HEK293 (cell line): Measurements from ENCODE around the gene NTN3.
A peak's percentile ranks its signal among the peaks of the same experiment; 100 is the strongest.

Experiments
- PRDM4 ChIP-seq: fragments of 450-650 bp; formaldehyde crosslinking; IDR thresholded peaks from 2 replicates; pipeline ENCODE4 v1.5.1; 2017; ENCODE audit warnings: missing biosample characterization, missing genetic modification characterization
- REST ChIP-seq: fragments of 450-650 bp; formaldehyde crosslinking; IDR thresholded peaks from 2 replicates; pipeline ENCODE4 v1.5.1; 2016; ENCODE audit warnings: missing biosample characterization, missing genetic modification characterization
- ZBTB11 ChIP-seq: fragments of 450-650 bp; formaldehyde crosslinking; conservative IDR thresholded peaks from 2 replicates; pipeline ENCODE4 v1.5.1; 2016; ENCODE audit warnings: low read depth, missing biosample characterization, missing genetic modification characterization
- ZBTB49 ChIP-seq: fragments of 450-650 bp; formaldehyde crosslinking; IDR thresholded peaks from 2 replicates; pipeline ENCODE4 v1.5.1; 2016; ENCODE audit warnings: missing biosample characterization, missing genetic modification characterization, low read depth
- ZEB2 ChIP-seq: fragments of 450-650 bp; formaldehyde crosslinking; IDR thresholded peaks from 2 replicates; pipeline ENCODE4 v1.5.1; 2016; ENCODE audit warnings: missing biosample characterization, missing genetic modification characterization
- ZFP37 ChIP-seq: fragments of 450-650 bp; formaldehyde crosslinking; IDR thresholded peaks from 2 replicates; pipeline ENCODE4 v1.5.1; 2016; ENCODE audit warnings: missing biosample characterization, missing genetic modification characterization
- ZIC2 ChIP-seq: fragments of 450-650 bp; formaldehyde crosslinking; IDR thresholded peaks from 2 replicates; pipeline ENCODE4 v1.5.1; 2016; ENCODE audit warnings: missing biosample characterization, missing genetic modification characterization
- ZNF223 ChIP-seq: fragments of 450-650 bp; formaldehyde crosslinking; IDR thresholded peaks from 2 replicates; pipeline ENCODE4 v1.5.1; 2016; ENCODE audit warnings: missing biosample characterization, missing genetic modification characterization
- ZNF366 ChIP-seq: fragments of 450-650 bp; formaldehyde crosslinking; conservative IDR thresholded peaks from 2 replicates; pipeline ENCODE4 v1.5.1; 2016; ENCODE audit warnings: missing biosample characterization, missing genetic modification characterization
- ZNF501 ChIP-seq: fragments of 450-650 bp; formaldehyde crosslinking; IDR thresholded peaks from 2 replicates; pipeline ENCODE4 v1.5.1; 2016; ENCODE audit warnings: missing biosample characterization, missing genetic modification characterization
- ZNF530 ChIP-seq: fragments of 450-650 bp; formaldehyde crosslinking; IDR thresholded peaks from 2 replicates; pipeline ENCODE4 v1.5.1; 2016; ENCODE audit warnings: low read depth, missing biosample characterization, missing genetic modification characterization
- ZNF585B ChIP-seq: fragments of 450-650 bp; formaldehyde crosslinking; IDR thresholded peaks from 2 replicates; pipeline ENCODE4 v1.5.1; 2016; ENCODE audit warnings: missing biosample characterization, missing genetic modification characterization
- ZNF600 ChIP-seq: fragments of 450-650 bp; formaldehyde crosslinking; IDR thresholded peaks from 2 replicates; pipeline ENCODE4 v1.5.1; 2016; ENCODE audit warnings: missing biosample characterization, missing genetic modification characterization
- ZNF76 ChIP-seq: fragments of 450-650 bp; formaldehyde crosslinking; IDR thresholded peaks from 2 replicates; pipeline ENCODE4; 2016; ENCODE audit warnings: low read depth, missing biosample characterization, missing genetic modification characterization, borderline replicate concordance
- ZNF792 ChIP-seq: fragments of 450-650 bp; formaldehyde crosslinking; IDR thresholded peaks from 2 replicates; pipeline ENCODE4 v1.5.1; 2016; ENCODE audit warnings: missing biosample characterization, missing genetic modification characterization
- ZXDB ChIP-seq: fragments of 450-650 bp; formaldehyde crosslinking; IDR thresholded peaks from 2 replicates; pipeline ENCODE4 v1.5.1; 2016; ENCODE audit warnings: missing biosample characterization, missing genetic modification characterization

Gene NTN3

GRCh38 chr16:2459647-2460390 is 11.3 kb upstream of the NTN3 start, which contains the start of gene TEDC2 (continued):
- TF ChIP-seq ZBTB11 (tag by site-specific recombination), result no peak
- no peak for TF ChIP-seq ZNF530 (tag by site-specific recombination)
- peak; percentile 82 for TF ChIP-seq ZFP37 (tag by site-specific recombination)
- TF ChIP-seq ZNF366, result peak; percentile 78
- peak; percentile 77 for TF ChIP-seq ZEB2 (tag by site-specific recombination)
- TF ChIP-seq ZNF501 (tag by site-specific recombination), result peak; percentile 89
- peak; percentile 37; the same call in 1 of the 2 replicates for TF ChIP-seq ZNF600 (tag by site-specific recombination)
- TF ChIP-seq PRDM4 (tag by site-specific recombination), result no peak
- TF ChIP-seq ZXDB (tag by site-specific recombination), result peak; percentile 86
- no peak for TF ChIP-seq ZBTB49 (tag by site-specific recombination)
- TF ChIP-seq ZNF223, result no peak
- no peak for TF ChIP-seq ZNF792 (tag by site-specific recombination)
- no peak for TF ChIP-seq ZNF585B (tag by site-specific recombination)
- peak; percentile 90 for TF ChIP-seq REST (tag by site-specific recombination)
- TF ChIP-seq ZIC2, result no peak
- TF ChIP-seq ZNF76 (tag by site-specific recombination), result peak; percentile 67
